HG02759 (cell line): ENCODE results near the gene APLP2.
"Not testable (repeated sequence)": the region's sequence is repeated elsewhere in the genome, so short reads cannot be mapped to it uniquely, and the experiment has no call there.

Source experiments
- ATAC-seq: cut with Tn5 transposase; IDR thresholded peaks from one replicate; pipeline ENCODE4 v1.9.1; 2021; ENCODE audit warnings: mild to moderate bottlenecking, moderate library complexity; ENCODE audit not compliant: unreplicated experiment

Gene APLP2

DNA sequence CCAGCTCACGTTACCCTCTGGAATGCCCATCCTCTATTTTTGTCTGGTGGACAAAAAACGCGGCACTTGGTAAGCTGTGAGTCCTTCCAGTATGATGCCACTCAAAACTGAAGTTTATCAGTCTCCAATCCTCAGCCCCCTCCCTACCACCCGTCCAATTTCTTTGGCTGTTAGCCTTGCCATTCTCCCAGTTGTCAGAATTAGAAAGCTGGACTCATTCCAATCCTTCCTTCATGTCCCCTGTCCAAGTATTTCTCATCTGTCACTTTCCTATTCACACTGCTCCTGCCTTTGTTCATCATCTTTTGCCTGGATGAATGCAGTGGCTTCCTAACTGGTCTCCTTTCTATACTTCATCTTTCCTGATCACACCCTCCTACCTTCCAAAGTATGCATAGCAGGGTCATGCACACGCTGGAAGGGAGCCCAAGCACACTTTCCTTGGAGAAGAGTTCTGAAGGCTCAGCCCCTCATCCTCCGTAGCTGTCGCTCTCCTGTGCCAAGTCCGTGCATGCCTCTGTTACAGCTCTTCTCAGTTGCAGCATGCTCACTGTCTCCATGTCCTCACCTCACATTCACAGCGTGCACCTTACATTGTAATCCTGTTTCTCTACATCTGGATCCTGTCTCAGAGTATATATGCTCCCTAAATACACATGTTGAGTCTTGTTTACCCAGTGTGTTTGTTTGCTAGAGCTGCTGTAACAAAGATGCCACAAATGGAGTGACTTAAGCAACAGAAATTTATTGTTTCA is 19.4 kb downstream of the APLP2 start:
- ATAC-seq, result no peak

DNA sequence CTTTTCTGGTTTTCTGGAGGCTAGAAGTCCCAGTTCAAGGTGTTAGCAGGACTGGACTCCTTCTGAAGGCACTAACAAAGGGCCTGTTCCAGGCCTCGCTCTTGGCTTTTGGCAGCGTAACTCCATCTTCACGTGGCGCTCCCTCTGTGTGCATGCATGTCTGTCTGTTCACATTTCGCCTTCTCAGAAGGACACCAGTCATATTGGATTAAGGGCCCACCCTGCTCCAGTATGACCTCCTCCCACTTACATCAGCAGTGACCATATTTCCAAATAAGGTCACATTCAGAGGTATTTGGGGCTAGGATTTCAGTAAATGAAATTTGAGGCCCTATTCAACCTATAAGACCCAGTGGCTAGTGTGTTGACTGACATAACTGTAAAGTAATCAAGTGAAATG is 20.0 kb downstream of the APLP2 start:
- ATAC-seq, result no peak

DNA sequence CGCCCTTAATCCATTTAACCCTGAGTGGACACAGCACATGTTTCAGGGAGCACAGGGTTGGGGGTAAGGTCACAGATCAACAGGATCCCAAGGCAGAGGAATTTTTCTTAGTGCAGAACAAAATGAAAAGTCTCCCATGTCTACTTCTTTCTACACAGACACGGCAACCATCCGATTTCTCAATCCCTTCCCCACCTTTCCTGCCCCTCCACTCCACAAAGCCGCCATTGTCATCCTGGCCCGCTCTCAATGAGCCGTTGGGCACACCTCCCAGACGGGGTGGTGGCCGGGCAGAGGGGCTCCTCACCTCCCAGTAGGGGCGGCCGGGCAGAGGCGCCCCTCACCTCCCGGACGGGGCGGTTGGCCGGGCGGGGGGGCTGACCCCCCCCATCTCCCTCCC is 20.8 kb downstream of the APLP2 start:
- ATAC-seq, result not testable (repeated sequence)

DNA sequence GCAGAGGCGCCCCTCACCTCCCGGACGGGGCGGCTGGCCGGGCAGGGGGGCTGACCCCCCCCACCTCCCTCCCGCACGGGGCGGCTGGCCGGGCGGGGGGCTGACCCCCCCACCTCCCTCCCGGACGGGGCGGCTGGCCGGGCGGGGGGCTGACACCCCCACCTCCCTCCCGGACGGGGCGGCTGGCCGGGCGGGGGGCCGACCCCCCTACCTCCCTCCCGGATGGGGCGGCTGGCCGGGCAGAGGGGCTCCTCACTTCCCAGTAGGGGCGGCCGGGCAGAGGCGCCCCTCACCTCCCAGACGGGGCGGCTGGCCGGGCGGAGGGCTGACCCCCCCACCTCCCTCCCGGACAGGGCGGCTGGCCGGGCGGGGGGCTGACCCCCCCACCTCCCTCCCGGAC is 21.5 kb downstream of the APLP2 start:
- not testable (repeated sequence) for ATAC-seq

DNA sequence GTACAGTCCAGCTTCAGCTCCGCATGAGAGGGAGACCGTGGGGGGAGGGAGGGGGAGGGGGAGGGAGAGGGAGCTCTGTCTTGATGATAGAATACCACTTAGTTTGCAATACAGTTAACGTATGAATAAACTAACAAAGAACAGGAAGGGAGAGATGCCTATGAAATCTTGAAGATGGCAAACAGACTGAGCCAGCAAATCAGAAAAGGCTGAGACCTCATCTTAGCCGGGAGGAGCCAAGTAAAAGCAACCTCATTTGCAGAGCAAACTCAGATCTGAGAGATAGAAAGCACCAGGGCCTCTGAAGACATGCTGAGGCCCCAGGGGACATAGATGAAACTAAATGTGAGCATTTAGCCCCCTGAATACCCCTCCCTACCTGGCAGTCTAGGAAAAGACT is 23.0 kb downstream of the APLP2 start:
- ATAC-seq, result no peak

DNA sequence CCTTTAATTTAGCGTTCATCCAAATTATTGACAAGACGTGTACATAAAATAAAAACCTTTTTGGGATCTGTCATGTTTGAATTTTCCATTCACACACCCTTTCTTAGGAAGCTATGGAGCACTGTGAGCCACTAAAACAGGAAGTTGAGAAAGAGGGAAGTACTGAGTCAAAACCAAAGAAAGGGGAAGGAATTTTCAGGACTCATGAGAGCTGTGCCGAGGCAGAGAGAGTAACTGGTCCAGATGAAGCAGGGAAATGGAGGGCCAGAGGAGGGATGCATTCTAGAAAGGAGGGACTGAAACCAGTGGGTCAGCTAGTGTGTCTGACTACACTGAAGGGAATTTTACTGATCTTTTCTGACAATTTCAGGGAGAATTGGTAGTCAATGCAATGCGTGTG is 24.9 kb downstream of the APLP2 start:
- no peak for ATAC-seq

DNA sequence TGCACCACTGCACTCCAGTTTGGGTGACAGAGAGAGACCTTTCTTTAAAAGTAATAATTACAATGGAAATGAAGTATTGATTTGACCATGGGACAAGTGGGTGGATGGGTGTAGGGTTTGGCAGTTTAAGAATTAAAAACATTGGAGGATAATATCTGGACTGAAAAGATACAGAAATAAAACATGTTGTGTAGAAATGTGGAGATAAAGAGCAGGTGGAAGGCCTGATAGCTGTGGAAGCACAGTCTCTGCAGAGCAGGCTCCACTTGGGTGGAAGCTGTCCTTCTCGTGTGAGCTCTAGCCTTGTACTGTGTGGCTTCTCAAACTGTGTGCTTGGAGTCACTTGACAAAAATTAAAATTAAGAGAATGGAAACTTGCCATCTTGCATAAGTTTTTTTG is 25.6 kb downstream of the APLP2 start:
- ATAC-seq, result no peak

DNA sequence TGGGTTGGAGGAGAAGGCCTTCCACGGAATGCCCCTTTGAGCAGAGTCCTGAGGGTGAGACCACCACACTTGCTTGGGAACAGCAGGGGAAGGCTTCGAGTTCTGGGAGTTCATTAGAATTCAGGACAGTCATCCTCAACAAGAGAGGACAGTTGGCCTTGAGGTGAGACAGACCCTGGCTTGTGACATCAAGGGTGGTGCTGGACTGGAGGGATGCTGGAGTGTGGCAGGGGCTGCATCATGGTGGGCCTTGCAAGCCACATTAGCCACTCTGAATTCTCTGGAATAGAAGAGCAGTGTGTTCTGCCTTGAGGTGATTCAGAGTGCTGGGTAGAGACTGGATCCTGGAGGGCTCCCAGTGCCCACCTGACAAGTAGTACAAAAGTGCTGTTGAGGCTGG is 26.3 kb downstream of the APLP2 start:
- no peak for ATAC-seq

DNA sequence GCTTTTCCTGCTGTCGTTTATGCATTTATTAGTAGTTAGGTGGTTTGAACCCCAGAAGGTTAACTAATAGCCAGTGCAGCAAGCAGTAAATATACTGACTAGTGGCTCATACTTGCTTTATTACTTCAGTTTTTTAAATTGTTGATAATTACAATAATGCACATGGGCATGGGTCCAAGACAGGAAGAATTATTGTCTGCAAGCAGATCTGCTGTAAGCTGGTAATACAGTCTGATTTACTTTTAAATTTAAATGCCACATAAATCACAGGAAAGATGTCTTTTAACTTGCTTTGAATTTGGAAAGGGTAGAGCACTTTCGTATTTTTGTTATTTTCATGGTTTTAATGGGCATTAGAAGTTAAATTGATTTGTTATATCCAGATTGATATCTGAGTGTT is 27.1 kb downstream of the APLP2 start:
- no peak for ATAC-seq

DNA sequence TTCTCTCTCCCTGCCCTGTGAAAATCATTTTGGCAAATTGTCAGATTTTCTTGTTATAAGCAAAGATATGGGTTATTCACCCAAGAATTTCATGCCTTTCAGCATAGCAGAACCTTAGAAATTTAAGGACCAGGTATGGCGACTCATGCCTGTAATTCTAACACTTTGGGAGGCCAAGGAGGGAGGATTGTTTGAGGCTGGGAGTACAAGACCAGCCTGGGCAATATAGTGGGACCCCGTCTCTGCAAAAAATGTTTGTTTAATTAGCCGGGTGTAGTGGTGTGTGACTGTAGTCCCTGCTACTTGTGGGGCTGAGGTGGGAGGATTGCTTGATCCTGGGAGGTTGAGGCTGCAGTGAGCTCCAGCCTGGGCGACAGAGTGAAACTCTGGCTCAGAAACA is 27.6 kb downstream of the APLP2 start:
- no peak for ATAC-seq

DNA sequence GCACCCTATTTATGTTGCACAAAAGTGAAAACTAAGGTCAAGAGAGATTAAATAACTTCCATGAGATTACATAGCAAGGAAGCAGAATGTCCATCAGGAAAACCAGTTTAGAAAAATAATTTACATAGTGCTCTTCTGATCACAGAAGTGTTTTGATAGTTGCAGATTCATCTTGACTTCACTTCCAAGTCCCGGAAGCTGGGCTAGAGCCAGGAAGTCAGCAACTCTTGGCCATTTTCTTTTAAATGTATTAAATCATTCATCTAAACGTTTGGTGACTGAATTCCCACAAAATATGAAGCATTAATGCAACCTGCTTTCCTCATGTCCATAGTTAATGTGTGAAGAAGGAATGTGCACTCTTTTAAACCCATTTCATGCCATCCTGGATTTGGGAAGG is 29.7 kb downstream of the APLP2 start:
- no peak for ATAC-seq

DNA sequence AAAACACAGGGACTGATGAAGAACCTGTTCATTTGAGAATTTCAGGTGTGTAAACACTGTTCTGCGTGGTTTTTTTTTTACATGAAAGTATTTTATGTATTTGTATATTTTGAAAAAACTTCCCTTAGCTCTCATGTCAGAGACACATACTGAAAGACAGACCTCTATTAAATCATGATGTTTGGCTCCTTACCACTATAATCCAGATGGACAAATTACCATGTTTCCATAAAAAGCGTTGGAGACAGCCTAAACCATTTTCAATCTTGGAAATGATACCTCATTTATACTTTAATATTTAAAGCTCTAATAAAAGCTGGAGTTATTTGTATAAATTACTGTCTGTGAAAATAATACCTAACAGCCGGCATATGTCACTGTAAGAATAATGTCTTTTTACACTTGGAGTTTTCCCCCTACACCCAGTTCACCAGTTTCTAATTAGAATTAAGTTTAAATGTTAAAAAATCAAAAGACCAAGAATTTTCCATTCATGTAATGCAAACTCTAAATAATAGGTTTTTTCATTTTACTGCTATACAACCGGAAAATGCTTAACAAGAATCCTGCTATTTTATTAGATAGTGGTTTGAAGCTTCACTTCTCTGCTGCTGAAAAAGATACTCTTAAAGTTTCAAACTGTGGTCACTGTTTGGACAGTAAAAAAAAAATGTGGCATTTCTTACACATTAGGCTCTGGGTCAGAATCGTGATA is 30.8 kb downstream of the APLP2 start:
- no peak for ATAC-seq

DNA sequence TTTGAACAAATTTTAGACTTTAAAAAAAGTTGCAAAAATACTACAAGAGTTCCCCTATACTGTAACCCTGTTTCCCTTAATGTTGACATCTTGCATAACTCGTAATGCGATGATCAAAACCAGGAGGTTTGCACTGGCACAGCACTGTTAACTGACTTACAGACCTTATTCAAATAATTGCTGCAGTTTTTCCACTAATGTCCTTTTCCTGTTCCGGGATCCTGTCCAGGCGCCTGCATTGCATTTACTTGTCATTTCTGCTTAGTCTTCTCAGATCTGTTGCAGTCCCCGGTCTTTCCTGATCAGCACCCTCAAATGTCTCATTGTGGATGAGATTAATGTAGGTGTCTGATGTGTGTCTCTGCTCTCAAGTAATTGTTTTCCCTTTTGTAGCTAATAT is 32.0 kb downstream of the APLP2 start:
- no peak for ATAC-seq

DNA sequence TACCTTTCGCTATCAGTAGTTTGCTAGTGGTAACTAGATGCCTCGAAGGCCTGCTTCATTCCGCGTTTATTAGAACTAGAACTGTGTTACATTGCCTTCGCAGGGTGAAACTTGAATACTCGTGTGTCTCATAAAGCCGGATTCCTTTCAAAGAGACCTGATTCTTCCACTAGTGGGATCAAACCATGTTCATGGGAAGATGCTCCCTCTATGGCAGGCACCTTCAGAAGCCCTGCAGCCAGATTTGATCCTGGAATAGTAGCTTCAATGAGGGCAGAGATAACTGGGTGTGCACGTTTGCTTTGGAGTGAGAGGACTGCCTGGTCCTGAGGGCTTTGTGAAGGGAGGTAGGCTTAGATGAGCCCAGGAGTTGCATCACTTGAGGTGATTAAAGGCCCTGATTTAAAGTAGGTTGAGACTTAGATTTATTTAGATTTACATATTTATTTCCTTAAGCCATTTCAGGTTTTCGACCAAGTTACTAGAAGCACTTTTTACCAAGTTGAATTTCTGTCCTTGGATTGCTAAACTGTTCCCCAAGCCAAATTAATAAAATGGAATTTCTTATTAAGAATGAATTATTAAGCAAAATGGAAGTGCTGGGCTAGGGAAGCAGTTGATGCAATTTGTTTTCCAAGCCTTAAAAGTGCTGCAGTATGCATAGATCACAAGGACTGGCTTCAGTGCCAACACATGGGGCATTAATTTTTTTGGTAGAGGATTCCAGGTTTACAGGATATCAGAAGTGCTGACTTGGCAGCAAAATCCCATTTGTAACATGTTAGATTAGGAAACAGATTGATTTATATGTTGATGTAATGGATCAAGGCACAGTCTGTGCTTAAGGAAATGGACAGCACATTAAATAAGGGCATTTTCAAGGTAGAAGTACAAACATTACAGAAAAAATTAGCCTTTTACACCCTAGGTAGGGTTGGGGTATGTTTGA is 32.9 kb downstream of the APLP2 start:
- no peak for ATAC-seq

DNA sequence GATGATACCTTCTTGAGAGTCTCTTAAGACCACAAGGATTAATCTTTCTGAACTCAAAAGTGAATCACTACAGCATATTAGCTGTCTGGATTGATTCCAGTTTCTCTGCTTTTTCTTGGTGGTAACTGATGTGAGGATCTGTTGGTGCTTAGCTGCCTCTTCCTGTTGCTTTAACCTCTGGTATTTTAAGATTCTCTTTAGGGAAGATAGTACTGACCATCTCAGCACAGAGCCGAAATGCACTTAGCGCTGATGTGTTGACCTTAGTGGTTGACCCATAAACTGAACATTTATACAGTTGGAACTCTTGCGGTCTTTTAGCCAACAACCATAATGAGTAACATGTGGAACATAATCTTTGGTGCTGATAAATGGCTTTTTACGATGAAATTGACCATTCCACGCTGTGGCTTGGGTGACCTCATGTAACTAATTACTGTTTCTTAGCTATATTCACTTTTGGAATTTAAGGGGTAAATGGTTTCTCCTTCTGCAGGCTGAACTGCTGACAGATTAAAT is 33.7 kb downstream of the APLP2 start:
- no peak for ATAC-seq

DNA sequence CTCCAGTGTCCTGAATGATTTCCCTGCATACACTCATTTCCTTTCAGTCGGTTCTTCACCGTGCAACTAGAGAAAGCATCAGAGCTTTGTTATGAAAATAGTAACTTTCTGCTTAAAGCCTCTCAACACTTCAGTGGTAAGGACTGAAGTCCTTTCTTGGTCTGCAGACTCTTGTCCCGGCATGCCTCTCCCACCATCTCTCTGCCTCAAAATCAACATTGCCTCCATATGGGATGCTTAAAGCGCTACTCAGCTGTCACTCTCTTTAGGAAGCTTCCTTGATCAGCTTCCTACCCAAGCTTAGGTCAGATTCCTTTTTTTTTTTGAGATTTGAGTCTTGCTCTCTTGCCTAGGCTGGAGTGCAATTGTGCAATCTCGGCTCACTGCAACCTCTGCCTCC is 36.7 kb downstream of the APLP2 start:
- no peak for ATAC-seq

DNA sequence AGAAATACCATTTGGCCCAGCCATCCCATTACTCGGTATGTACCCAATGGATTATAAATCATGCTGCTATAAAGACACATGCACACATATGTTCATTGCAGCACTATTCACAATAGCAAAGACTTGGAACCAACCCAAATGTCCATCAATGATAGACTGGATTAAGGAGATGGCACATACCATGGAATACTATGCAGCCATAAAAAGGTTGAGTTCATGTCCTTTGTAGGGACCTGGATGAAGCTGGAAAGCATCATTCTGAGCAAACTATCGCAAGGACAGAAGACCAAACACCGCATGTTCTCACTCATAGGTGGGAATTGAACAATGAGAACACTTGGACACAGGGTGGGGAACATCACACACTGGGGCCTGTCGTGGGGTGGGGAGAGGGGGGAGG is 39.0 kb downstream of the APLP2 start:
- not testable (repeated sequence) for ATAC-seq

DNA sequence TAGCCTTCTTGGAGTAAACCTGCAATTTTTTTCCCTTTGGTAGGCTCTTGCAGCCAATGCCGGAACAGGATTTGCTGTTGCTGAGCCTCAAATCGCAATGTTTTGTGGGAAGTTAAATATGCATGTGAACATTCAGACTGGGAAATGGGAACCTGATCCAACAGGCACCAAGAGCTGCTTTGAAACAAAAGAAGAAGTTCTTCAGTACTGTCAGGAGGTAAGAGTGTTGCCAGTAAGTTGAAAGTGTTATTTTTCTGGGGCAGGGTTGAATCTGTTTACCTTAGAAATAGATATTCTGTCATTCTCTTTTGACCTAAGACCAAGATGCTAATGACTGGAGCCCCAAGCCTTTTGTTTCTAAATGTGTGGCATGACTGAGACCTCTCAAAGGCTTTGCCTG is 39.7 kb downstream of the APLP2 start:
- ATAC-seq, result no peak

DNA sequence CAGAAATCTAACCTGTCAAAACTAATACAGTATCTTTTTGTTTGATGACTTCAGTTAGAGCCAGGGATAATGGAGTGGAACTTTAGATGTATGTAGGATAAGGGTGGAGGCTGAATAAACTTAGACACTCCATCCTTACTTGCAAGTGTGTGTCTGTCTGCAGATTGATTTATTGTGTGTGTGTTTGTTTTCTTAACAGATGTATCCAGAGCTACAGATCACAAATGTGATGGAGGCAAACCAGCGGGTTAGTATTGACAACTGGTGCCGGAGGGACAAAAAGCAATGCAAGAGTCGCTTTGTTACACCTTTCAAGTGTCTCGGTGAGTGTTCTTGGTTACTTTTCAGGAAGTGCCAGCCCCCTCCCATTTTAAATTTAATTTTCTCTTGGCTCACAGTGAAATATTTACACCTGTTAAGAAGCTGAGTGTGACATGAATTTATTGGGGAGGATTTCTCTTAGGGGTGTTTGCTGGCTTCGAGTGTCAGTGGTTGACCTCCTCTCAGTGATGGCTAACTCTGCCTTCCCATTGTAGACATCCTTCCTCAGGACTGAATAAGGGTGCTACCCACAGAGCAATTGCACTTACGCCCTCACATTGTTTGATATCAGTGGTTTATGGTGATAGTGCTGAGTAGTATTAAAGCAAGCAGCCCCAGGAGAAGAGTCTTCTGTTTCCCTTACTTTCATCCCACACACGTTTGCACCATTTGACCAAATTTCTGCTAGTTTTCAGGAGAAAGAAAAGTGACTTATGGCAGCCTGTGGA is 40.8 kb downstream of the APLP2 start:
- ATAC-seq, result no peak

DNA sequence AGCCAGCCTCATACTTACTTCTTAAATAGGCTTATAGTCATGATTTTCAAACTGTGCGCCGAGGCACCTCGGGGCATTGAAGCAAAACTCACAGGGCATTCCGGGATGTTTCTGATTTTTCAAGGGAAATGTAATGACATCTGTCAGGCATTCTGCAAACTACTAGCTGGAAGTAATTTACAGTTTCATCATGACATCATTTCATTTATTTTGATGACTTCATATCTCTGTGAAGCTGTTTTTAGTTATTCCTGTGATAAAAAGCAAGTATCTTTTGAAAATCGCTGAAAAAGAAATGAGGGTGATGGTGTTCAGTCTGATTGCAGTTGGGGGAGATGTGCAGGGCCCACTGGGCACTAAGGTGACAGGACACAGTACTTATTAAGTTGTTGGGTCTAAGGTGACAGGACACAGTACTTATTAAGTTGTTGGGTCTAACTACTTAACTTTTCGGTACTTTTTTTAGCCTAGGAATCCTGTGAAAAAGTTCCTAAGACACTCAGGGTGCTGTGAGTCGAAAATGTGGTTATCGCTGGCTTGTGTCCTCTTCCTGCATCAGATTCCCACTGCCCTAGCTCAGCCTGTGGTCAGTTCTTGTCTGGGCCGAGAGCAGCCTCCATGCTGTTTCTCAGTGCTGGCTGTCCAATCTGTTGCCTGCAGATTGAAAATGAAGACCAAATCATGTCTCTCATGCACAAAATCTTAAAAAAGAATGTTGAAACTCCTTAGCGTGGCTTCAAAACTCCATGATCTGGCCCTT is 42.6 kb downstream of the APLP2 start:
- no peak for ATAC-seq
